Fibroblast of peridontal ligament (primary cell): ENCODE results near the gene GPT2.

Source experiments
- DNase-seq: peaks from one replicate; pipeline ENCODE4 v3.0.0-alpha.2; 2010; ENCODE audit errors: extremely low read depth

Gene GPT2

DNA sequence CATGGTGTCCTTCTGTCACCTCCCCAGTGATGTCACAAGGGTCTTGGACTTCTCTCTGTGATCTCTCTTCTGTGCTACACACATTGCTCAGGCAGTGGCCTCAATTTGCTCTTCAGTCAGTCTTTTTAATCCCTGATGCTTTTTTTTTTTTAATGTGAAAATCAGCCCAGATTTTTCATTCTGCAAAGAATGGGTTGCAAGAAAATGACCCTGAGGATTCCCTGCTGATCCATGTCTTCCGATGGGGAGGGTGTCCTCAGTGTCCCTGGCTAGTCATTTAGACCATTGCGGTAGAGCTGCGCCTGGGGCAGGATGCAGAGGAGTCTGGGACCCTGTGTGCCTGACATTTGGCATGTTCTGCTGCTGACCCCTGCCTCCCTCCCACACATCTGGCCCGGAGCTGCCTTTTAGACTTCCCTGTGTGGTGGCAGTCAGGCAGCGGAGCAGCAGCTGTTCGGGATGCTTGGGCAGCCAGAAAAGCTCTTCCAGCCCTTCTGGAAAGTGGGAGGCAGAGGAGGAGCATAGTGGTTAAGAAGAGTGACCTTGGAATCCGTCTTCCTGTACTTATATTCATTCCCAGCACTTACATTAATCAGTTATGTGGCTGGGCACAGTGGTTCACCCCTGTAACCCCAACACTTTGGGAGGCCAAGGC lies 12.3 kb downstream of the GPT2 start:
- peak; percentile 10 for DNase-seq

- no peak for DNase-seq
Observed at GRCh38 chr16:46897471-46897870, 13.3 kb downstream of the GPT2 start.

- DNase-seq: no peak
Observed at GRCh38 chr16:46898006-46898405, 13.8 kb downstream of the GPT2 start.

DNA sequence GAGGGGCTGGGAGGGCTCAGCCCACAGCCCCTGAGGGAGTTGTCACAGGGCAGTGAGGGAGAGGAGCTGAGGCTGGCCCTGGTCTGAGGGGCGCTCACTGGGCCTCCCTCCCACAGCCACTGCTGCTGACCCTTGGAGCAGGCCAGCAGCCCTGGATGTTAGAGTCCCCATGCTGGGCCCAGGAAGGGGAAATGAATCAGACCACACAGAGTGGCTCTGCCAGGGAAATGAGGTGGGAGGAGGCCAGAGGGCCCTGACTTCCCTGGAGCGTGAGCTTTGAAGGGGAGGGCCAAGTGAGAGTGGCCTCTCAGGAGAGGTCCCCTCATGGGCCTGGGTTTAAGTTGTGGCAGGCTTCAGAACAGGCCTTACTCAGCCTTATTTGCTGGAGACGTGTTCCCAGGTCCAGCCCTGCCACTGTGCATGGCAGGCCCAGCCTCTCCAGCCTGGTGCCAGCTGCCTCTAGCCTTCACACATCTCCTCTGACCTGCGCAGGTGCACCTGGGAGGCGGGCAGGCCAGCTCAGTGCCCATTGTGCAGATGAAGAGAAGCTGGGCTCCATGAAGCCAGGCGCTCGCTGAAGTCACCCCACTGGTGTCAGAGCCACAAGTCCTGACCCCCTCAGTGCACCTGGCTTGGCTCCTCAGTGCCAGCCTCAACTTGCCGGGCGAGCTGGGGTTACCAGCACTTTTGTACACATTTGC lies 15.4 kb downstream of the GPT2 start:
- DNase-seq: no peak

DNA sequence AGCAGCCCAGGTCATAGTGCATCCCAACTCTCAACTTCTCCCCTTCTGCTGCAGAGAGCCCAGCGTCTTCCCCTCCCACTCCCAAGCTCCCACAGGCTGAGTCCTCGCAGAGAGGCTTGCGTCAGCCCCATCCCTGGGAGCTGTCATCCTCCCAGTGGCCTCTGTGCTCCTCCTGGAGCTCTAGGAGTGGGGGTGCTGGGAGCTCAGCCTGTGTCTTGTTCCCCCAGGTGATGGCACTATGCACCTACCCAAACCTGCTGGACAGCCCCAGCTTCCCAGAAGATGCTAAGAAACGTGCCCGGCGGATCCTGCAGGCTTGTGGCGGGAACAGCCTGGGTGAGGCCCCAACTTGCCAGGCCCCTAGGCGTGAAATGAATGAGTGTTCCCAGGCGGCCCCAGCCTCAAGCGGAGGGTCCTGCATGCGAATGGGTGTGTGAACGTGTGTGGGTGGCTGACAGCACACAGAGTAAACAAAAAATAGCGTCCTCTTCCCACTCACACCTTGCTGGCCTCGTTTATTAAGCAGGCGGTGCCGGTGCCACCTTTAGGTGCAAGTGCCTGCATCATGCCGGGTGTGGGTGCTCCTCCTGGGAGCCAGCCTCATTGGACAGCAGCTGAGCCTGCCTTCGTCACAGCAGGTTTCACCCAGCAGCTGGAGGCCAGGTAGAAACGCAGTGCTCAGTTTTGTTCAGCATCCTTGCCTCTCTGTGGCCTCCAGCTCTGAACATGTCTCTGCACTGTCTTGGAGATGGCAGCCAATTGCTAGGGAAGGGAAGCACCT lies 16.5 kb downstream of the GPT2 start:
- DNase-seq: no peak

DNA sequence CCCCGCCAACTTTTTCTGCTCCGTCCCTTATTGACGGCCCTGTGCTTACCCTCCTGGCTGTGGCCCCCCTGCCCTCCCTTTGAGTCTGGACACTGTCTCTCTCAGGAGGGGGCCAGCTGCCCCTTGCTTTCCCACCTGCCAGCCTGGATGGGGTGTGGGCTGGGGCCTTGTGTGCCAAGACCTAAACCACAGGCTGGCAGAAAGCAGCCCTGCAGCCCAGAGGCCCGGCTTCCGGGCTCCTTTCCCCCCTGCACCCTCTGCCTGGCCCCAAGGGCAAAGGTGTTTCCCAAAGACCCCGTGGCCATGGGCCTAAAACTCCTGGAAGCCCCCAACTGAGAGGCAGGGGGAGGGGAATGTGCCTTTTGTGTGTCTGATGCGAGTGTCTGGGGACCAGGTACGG lies 17.5 kb downstream of the GPT2 start:
- DNase-seq: no peak

GRCh38 chr16:46903255-46903905 lies 19.2 kb downstream of the GPT2 start:
- DNase-seq: no peak

DNA sequence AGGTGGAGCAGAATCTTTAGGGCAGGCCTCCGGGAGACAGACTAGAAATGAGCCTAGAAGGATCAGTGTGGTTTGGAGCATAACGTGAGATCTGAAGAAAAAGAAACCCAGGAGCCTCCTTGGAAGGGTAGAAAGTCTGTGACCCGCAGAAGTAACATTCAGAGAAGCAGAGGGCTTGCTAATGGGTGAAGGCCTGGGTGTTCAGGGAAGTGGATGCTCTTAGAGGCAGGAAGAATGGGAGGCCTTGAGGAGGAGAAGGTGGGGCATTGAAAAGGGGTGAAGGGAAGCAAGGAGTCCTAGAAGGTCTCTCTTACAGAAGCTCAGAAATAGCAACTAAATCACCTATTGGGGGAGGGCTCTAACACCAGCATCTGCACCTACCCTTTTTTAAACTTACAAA lies 20.3 kb downstream of the GPT2 start:
- no peak for DNase-seq

DNA sequence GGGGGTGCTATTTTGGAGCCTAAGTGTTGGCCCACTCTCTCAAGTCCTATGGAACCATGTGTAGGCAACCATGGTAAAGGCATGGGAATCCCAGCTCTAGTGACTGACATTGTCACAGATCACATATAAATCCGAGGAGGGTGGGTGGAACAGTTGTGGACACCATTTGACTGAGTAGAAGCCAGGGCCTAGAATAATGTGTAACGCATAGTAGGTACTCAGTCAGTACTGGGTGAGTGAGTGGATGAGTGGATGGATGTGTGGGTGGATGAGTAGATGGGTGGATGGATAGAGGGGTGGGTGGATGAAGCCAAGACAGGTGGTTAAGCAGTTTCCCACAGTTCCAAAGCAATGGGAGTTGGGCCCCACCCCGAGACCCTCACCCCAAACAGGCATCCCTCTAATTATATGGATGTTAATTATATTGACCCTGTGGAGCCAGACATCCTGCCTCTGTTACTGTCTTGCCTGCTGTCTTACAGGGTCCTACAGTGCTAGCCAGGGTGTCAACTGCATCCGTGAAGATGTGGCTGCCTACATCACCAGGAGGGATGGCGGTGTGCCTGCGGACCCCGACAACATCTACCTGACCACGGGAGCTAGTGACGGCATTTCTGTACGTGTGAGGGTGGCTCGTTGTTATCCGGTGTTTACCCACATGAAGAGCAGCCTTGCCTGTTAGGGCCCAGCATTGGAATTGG lies 22.3 kb downstream of the GPT2 start:
- no peak for DNase-seq

DNA sequence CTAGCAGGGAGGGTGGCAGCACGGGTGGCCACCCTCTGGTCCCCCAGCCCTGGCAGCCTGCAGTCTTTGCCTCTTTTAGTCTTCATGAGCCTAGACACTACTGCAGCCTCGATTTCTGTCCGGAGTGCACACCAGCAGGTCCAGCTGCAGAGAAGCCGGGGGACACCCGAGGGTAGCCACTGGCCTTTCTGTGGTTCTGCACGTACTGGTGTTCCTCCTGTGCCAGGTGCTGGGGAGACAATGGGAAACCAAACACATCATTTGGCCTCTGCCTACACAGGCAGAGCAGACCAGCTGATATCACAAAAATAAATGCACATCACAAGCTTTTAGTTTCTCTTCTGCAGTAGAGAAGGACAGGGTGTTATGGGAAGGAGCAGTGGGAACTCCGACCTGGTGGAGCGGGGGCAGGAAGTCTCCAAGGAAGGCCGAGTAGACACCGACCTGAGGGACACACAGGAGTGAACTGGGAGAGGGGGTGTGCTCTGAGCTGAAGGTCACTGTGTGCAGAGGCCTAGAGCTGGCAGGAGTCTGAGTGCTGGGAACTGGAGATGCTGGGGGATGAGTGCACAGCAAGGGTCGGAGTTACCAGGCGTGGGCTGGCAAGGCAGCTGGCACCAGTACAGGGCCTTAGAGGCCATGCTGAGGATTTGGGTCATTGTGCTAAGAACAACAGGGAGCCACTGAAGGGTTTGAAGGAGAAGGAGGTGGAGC lies 23.1 kb downstream of the GPT2 start:
- DNase-seq: no peak

DNA sequence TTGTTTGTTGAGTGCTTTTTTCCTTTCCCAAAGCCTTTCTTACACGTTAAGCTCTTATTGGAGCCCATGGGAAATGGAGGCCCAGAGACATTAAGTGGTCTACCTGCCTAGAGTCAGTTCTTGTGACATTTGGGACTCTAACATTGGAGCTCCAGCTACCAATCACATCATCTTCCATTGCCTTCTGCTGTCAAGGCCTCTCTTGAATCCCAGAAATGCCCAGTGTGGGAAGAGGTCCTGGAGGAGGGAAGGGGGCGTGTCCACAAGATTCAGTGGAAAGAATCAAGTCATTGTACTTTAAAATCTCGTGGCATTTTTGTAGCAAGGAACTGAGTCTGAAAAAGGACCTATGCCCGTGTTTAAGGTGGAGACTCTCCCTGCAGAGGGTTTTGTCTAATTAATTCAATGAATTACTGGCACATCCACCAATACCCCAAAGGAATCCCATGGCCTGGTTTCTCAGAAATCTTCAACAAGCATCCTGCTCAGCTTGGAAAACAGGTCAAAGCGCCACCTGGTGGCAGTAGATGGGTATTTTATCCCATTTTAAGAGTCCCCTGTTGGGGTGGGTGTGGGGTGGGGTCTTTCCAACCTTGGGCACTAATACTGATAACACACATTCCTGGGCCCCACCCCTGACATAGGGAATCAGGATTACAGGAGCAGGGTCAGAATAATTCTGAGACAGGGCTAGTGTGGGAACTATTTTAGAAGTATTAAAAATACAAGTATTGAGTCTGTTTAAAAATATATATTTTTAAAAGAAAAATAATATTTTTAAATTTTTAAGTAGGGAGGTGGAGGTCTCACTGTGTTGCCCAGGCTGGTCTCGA lies 24.6 kb downstream of the GPT2 start:
- peak; percentile 74 for DNase-seq

- DNase-seq: no peak
Observed at GRCh38 chr16:46911038-46911437, 26.9 kb downstream of the GPT2 start.

DNA sequence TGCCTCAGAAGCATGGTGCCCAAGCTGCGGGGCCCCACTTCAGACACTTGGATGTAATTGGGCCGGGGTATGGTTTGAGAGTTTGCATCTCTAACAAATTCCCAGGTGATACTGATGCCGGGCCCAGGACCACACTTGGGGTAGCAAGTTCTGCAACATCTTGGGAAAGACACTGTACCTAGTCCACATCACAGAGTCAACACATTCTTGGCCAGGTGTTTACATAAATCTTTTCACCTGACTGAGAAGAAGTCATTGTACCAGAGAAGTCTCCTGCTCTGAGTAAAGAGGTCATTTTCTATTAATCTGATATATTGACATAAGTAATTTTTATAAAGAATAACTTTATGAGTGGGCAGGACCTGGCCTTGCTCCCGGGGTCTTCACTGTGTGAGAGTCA lies 27.5 kb downstream of the GPT2 start:
- DNase-seq: no peak

DNA sequence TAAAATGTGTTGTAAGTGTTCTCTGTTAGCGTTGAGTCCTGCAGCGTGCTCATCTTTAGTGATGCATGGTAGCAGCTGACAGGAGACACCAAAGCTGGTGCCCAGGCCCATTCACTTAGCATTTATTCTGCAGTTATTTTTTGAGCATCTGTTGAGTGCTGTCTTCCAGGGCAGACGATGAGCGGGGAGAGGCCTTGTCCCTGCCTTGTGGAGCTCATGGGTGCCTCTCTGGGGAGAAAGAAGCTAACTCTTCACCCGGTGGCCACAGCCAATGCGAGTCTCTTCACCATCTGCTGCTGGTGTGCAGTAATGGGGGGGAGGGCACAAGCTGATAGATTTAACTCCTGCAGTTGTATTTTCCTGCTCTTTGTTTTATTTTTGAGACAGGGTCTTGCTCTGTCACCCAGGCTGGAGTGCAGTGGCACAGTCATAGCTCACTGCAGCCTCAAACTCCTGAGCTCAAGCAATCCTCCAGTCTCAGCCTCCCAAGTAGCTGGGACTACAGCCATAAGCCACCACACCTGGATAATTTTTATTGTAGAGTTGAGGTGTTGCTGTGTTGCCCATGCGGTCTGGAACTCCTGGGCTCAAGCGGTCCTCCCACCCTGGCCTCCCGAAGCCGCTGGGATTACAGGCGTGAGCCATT lies 30.5 kb downstream of the GPT2 start:
- DNase-seq: no peak

GRCh38 chr16:46915483-46916025 lies 31.4 kb downstream of the GPT2 start:
- no peak for DNase-seq

GRCh38 chr16:46916980-46917379 lies 32.8 kb downstream of the GPT2 start:
- no peak for DNase-seq

- DNase-seq: no peak
Observed at GRCh38 chr16:46918400-46918799, 34.2 kb downstream of the GPT2 start.

DNA sequence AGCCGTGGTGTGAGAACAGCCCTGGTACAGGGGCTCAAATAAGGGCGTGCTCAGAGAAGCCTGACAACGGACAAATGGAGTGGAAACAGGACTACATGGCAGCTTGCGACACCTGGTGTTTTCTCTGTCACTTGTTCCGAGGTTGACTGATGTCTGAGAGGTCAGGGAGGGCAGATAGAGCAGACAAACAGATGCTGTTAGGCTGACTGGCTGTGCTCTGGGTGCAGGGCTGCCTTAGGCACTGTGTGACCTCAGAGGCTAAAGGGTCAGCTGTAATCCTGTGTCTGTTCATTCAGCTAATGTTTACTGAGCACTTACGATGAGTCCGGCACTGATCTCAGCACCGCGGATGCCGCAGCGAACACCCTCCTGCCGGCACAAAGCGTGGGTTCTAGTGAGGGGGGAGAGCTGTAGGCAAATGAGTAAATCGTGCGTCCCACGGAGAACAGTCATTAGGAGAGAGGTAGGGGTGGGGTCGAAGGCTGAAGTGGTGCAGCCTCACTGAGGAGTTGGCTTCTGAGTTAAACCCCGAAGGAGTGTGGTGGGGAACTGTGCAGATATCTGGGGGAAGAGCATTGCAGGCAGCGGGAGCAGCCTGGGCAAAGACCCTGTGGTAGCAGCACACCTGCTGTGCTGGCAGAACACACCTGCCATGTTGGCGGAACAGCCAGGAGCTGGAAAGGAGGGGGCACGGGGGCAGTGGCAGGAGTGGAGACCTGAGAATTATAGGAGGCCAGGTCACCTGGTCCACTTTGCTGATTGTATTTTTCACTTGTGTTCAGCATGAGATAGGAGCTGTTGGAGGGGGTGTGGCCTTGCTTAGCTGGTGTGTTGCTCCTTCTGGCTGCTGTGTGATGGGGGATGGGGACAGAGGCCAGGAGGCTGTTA lies 35.0 kb downstream of the GPT2 start:
- no peak for DNase-seq
